Colonic mucosa (tissue), 4 donors: ENCODE data around the gene TVP23B. TPM values are rescaled to one million over a fixed set of nuclear protein-coding genes. Genes with fewer than 3 reads are reported as not detected.
"Not testable (repeated sequence)": the region's sequence is repeated elsewhere in the genome, so short reads cannot be mapped to it uniquely, and the experiment has no call there.

ENCODE experiments used
- DNase-seq: peaks from one replicate; pipeline ENCODE4 v3.0.0-alpha.2; 2020
- H3K27ac ChIP-seq: fragments of 200-600 bp; one replicate; pipeline ENCODE4 v1.8.0; 2021
- H3K27me3 ChIP-seq: fragments of 200-600 bp; one replicate; pipeline ENCODE4 v1.8.0; 2021
- H3K36me3 ChIP-seq: fragments of 200-600 bp; one replicate; pipeline ENCODE4 v1.8.0; 2021
- H3K4me1 ChIP-seq: fragments of 200-600 bp; one replicate; pipeline ENCODE4 v1.8.0; 2021; ENCODE audit warnings: mild to moderate bottlenecking
- H3K4me3 ChIP-seq: fragments of 200-600 bp; one replicate; pipeline ENCODE4 v1.8.0; 2021
- H3K9ac ChIP-seq, 2 donors: one replicate each; pipeline ENCODE4 v1.7.0; 2013; ENCODE audit warnings: control low read depth in 2 of 2, low read depth in 2 of 2, low read length in 2 of 2
- H3K9me3 ChIP-seq: fragments of 200-600 bp; one replicate; pipeline ENCODE4 v1.8.0; 2021
- CTCF ChIP-seq: fragments of 200-600 bp; IDR thresholded peaks from one replicate; pipeline ENCODE4 v1.8.0; 2022; ENCODE audit warnings: antibody characterized with exemption, mild to moderate bottlenecking
- intact Hi-C: fragments of 100-400 bp; cut with DNase I; formaldehyde crosslinking; loops from one replicate; pipeline ENCODE4 v1.14.1; 2022
- total RNA-seq, 2 donors: library from RNA; stranded (reverse); fragmentation: NEBNext Ultra II Directional in 1 of 2; extraction: Animal tissue kit (Norgen Biotek cat#: 25700) in 1 of 2; gene quantifications; one replicate each; pipeline ENCODE4 v1.2.1, GENCODE V29; 2021
- donor health status: healthy.
- donor health status: DM: no; HTN: no; CAD: no.
- donor health status: DM: no; HTN: no; CAD: no.

Gene TVP23B
- total RNA-seq, 2 donors from 2014 or later, result 36.8 to 53.1 TPM

- intact Hi-C loops, H3K9me3 ChIP-seq, H3K27ac ChIP-seq, H3K27me3 ChIP-seq, H3K36me3 ChIP-seq, H3K9ac ChIP-seq, H3K4me3 ChIP-seq, H3K4me1 ChIP-seq, DNase-seq: not testable (repeated sequence)
These were observed 23.5 kb upstream of the TVP23B start for GRCh38 chr17:18757368-18758044.

- intact Hi-C loops, H3K4me3 ChIP-seq, H3K9ac ChIP-seq, H3K4me1 ChIP-seq, DNase-seq, H3K36me3 ChIP-seq, H3K27ac ChIP-seq, H3K27me3 ChIP-seq, H3K9me3 ChIP-seq: not testable (repeated sequence)
These were observed 22.6 kb upstream of the TVP23B start for GRCh38 chr17:18758344-18758743.

GRCh38 chr17:18760221-18760620, 20.8 kb upstream of the TVP23B start:
- DNase-seq, intact Hi-C loops, H3K27me3 ChIP-seq, H3K9ac ChIP-seq, H3K9me3 ChIP-seq, H3K36me3 ChIP-seq, H3K4me1 ChIP-seq, H3K27ac ChIP-seq, H3K4me3 ChIP-seq: not testable (repeated sequence)

- H3K9ac ChIP-seq, H3K27ac ChIP-seq, H3K27me3 ChIP-seq, DNase-seq, intact Hi-C loops, H3K36me3 ChIP-seq, H3K4me1 ChIP-seq, H3K4me3 ChIP-seq, H3K9me3 ChIP-seq: not testable (repeated sequence)
These were observed 10.4 kb upstream of the TVP23B start for GRCh38 chr17:18770572-18770971.

GRCh38 chr17:18771066-18771465, 9.9 kb upstream of the TVP23B start:
- H3K36me3 ChIP-seq, H3K27me3 ChIP-seq, DNase-seq, intact Hi-C loops, H3K27ac ChIP-seq, H3K9ac ChIP-seq, H3K9me3 ChIP-seq, H3K4me3 ChIP-seq, H3K4me1 ChIP-seq: not testable (repeated sequence)

GRCh38 chr17:18772471-18772870, 8.5 kb upstream of the TVP23B start:
- Histone ChIP-seq H3K27me3 (no peaks in the 10 kb centered on the region), H3K4me3 (no peak overlapping the region), H3K9ac (no peak overlapping the region), H3K27ac (no peak overlapping the region), H3K36me3 (no peaks in the 10 kb centered on the region), H3K9me3 (no peaks in the 10 kb centered on the region), H3K4me1 (no peaks in the 10 kb centered on the region)
- TF ChIP-seq CTCF, result no peak
- DNase-seq, result no peak
- intact Hi-C loops, result no loop called here

- DNase-seq, H3K9ac ChIP-seq, H3K4me1 ChIP-seq, H3K27me3 ChIP-seq, H3K36me3 ChIP-seq, H3K27ac ChIP-seq, H3K9me3 ChIP-seq, intact Hi-C loops: not testable (repeated sequence)
- H3K4me3 ChIP-seq, result peak overlapping the region; percentile 59
These were observed 822 bp downstream of the TVP23B start for GRCh38 chr17:18781805-18782204.

GRCh38 chr17:18785933-18786332, 5.0 kb downstream of the TVP23B start:
- intact Hi-C loops, H3K27me3 ChIP-seq, H3K9ac ChIP-seq, DNase-seq, H3K4me1 ChIP-seq, H3K9me3 ChIP-seq, H3K27ac ChIP-seq, H3K4me3 ChIP-seq, H3K36me3 ChIP-seq: not testable (repeated sequence)

GRCh38 chr17:18786890-18787289, 5.9 kb downstream of the TVP23B start:
- H3K27me3 ChIP-seq, H3K36me3 ChIP-seq, H3K9ac ChIP-seq, intact Hi-C loops, H3K27ac ChIP-seq, H3K9me3 ChIP-seq, H3K4me3 ChIP-seq, H3K4me1 ChIP-seq: not testable (repeated sequence)
- peak; percentile 20 for DNase-seq

GRCh38 chr17:18791402-18791801, 10.4 kb downstream of the TVP23B start:
- intact Hi-C loops, H3K27me3 ChIP-seq, H3K36me3 ChIP-seq, H3K4me1 ChIP-seq, H3K9me3 ChIP-seq, DNase-seq, H3K4me3 ChIP-seq, H3K9ac ChIP-seq, H3K27ac ChIP-seq: not testable (repeated sequence)

- not testable (repeated sequence) for H3K36me3 ChIP-seq, H3K9me3 ChIP-seq
These were observed 13.9 kb downstream of the TVP23B start for GRCh38 chr17:18794841-18795240.

GRCh38 chr17:18796887-18797286, 15.9 kb downstream of the TVP23B start:
- H3K4me1 ChIP-seq, H3K27ac ChIP-seq, H3K4me3 ChIP-seq, H3K9me3 ChIP-seq, H3K36me3 ChIP-seq, DNase-seq, H3K27me3 ChIP-seq, intact Hi-C loops, H3K9ac ChIP-seq: not testable (repeated sequence)

More at GRCh38 chr17:18794841-18795240, 13.9 kb downstream of the TVP23B start:
- DNase-seq, intact Hi-C loops, H3K4me3 ChIP-seq, H3K27me3 ChIP-seq, H3K9ac ChIP-seq, H3K4me1 ChIP-seq, H3K27ac ChIP-seq: not testable (repeated sequence)
